HG03432 (cell line): ENCODE data around the gene SLC4A1.
"Not testable (repeated sequence)": the region's sequence is repeated elsewhere in the genome, so short reads cannot be mapped to it uniquely, and the experiment has no call there.

ENCODE experiments used
- ATAC-seq: cut with Tn5 transposase; IDR thresholded peaks from one replicate; pipeline ENCODE4 v1.9.1; 2021; ENCODE audit warnings: mild to moderate bottlenecking, moderate library complexity; ENCODE audit not compliant: unreplicated experiment

Gene SLC4A1

DNA sequence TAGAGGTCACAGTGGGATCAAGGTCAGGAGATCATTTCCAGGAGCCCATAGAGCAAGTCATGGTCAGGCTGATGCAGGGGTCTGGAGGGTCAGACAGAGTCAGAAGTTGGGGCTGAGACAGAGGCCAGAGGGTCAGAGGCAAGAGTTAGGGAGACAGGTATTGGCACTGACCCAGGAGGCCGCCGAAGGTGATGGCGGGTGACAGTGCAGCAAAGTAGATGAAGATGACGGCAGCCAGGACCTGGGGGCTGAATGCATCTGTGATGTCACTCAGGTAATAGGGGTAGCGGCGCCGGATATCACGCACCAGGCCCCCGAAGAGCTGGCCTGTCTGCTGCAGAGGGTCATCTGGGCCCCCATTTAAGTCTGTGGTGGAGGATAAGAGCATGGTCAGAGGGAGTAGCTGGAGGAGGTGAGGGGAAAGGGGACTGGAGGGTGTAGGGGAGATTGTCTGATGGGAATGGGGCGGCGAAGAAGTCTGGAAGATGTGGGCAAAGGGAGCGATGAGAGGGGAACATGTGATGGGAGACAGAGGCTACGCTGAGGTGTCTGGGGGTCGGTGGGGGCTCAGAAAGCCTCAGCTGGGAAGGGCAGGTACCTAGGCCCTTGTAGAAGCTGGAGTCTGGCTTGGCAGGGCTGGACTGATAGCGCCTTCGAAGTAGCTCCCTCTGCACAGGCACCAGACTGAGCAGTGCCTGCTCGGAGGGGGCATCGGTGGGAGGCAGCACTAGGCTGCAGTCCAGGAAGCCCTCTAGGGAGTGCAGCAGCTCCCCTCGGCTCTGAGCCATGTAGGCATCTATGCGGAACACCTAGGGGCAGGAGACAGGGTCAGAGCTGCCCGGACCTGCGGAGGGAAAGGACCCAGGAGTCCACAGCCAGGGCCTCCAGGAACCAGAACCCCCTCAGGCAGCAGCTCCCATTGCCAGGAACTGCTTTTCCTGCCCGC is 9.8 kb downstream of the SLC4A1 start:
- no peak for ATAC-seq

- no peak for ATAC-seq
Observed at GRCh38 chr17:44256671-44257070, 11.3 kb downstream of the SLC4A1 start.

- no peak for ATAC-seq
Observed at GRCh38 chr17:44255915-44256314, 12.0 kb downstream of the SLC4A1 start.

DNA sequence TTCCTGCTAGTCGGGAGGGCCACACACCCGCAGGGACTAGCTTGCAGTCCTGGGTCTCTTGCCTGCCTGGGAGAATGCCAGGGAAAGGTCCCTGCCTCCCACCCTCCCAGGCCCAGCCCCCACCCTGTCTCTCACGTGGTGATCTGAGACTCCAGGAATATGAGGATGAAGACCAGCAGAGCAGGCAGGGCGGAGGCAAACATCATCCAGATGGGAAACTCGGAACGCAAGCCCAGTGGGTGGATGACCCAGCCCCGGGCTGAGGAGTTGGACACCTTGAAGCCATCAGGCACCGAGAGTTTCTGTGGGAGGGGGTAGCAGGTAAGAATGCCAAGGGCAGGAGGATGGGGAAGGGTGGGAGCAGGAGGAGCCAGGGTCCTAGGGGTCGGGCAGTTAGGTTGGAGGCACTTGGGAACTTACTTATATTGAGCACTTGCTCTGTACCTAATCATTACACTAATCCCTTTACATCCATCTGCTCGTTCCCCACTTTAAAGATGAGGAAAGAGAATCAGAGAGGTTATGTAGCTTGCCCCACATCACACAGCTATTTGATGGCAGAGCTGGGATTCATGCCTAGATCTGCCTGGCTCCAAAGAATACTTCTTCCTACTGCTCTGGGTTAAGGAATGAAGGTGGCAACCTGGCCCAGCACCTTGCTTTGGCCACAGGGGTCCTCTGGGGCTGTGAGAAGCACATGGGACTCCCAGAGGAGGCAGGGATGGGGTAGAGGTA is 13.4 kb downstream of the SLC4A1 start:
- no peak for ATAC-seq

- no peak for ATAC-seq
Observed at GRCh38 chr17:44253006-44253405, 14.9 kb downstream of the SLC4A1 start.

DNA sequence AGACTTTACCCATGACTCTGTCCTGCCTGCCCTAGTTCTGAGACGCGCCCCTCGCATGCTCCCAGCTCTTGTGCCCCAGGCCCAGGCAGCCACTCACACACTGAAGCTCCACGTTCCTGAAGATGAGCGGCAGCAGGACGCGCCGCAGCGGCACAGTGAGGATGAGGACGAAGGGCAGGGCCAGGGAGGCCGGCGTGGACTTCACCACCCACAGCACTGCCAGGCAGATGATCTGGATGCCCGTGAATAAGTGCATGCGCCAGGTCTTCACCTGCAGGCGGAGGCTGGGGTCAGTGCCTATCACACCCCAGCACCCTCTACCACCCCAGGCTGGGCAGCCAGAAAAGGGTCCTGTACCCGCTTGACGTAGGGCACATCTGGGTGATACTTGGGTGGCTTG is 16.9 kb downstream of the SLC4A1 start:
- no peak for ATAC-seq

DNA sequence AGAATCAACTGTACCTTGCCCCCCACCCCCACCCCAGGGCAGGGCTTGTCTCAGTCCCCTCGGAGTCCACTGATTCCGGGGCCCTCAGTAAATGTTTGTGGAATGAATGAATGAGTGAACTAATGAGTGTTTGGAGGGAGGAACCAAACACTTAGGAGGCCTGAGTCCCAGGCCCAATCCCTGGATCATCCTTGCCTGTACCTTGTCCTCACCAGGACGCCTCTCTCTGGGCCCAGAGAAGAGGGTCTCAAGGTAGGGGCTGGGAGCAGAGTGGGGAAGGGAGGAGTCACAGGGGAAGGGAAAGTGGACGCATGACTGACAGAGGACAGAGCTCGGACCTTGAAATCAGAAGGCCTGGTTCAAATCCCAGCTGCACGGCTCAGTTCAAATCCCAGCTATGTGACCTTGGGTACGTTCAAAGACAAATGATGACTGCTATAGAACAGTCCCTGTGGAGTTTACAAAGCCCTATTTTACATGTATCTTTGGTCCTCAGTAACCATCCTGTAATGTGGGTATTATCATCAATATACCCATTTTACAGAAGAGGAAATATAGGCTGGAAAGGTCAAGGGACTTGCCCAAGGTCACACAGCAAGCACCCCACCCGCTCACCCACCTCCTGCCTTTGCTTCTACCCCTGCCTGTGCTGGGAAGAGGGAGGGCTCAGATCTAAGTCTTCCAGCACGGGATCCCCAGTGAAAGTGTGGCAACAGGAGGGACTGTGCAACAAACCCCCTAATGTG is 18.3 kb downstream of the SLC4A1 start:
- ATAC-seq, result no peak

- no peak for ATAC-seq
Observed at GRCh38 chr17:44247876-44248736, 19.8 kb downstream of the SLC4A1 start.

- ATAC-seq, result no peak
Observed at GRCh38 chr17:44247440-44247841, 20.5 kb downstream of the SLC4A1 start.

GRCh38 chr17:44241106-44241624 is 26.8 kb downstream of the SLC4A1 start:
- ATAC-seq, result no peak

DNA sequence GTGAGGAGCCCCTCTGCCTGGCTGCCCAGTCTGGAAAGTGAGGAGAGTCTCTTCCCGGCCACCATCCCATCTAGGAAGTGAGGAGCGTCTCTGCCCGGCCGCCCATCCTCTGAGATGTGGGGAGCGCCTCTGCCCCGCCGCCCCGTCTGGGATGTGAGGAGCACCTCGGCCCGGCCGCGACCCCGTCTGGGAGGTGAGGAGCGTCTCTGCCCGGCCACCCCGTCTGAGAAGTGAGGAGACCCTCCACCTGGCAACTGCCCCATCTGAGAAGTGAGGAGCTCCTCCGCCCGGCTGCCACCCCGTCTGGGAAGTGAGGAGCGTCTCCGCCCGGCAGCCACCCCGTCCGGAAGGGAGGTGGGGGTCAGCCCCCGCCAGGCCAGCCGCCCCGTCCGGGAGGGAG is 30.0 kb downstream of the SLC4A1 start:
- ATAC-seq, result not testable (repeated sequence)

- ATAC-seq, result no peak
Observed at GRCh38 chr17:44236444-44236991, 31.4 kb downstream of the SLC4A1 start.

DNA sequence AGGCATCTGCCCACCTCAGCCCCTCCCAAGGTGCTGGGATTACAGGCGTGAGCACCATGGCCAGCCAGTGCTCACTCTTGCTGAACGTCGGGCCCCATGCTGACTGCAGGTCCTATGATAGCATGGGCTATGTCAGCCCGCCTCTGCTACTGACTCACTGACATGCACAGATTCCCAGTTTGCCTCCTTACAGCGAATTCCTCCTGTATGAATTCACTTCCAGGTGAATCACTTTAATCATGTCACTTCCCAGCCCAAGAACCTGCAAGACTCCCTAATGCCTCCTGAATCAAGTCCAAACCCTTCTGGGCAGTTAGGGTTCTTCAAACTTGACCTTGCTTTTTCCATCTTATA is 32.4 kb downstream of the SLC4A1 start:
- no peak for ATAC-seq

DNA sequence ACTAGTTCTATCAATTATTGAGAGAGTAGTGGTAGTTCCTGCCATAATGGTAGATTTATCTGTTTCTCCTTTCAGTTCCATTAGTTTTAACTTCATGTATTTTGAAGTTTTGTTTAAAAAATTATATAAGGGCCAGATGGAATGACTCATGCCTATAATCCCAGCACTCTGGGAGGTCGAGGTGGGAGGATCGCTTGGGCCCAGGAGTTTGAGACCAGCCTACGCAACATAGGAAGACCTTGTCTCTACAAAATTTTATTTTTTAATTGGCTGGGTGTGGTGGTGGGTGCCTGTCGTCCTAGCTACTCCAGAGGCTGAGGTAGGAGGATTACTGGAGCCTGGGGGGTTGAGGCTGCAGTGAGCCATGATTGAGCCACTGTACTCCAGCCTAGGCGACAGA is 34.4 kb downstream of the SLC4A1 start:
- ATAC-seq, result no peak

DNA sequence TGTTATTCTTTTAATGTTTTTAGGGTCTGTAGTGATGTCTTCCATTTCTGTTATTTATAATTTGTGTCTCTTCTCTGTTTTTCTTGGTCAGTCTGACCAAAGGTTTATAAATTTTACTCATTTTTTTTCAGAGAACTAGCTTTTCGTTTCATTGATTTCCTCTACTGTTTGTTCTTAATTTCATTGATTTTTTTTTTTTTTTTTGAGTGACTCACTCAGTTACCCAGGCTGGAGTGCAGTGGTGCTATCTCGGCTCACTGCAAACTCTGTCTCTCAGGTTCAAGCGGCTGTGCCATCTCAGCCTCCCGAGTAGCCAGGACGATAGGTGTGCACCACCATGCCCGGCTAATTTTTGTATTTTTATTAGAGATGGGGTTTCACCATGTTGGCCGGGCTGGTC is 35.9 kb downstream of the SLC4A1 start:
- no peak for ATAC-seq

DNA sequence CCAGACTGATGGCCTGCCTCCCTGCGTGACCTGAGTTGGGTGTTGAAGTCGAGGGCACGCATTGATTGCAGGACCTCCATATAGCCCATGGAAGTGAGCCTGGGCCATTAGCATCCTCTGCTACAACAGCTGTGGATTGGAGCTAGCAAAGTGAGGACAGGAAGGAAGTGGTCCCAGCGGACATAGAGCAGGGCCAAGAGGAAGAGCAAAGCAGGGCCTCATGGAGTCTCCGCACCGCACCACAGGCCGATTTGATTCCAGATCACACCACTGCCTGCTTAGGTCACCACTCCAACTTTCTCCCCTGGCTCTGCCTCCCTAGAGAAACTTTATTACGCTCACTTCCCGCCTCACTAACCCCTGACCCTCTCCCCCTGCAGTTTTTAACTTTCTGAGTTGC is 37.8 kb downstream of the SLC4A1 start:
- ATAC-seq, result no peak

DNA sequence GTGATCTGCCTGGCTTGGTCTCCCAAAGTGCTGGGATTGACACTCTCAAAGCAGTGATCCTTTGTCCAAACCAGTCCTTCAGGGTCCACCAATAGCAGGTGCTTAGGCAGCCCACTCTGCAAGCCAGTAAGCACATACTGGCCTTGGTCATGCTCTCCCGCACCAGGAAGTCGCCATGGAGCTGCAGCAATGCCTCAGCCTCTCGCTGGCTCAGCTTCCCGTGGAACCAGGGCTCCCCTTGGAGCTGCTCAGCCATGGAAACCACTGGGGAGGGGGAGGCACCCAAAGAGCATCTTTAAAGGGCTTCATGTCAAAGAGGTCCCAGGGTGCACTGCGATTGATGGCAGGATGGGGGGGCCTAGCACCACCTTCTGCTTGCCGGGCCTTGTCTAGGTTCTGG is 38.8 kb downstream of the SLC4A1 start:
- no peak for ATAC-seq

- ATAC-seq, result no peak
Observed at GRCh38 chr17:44223541-44224071, 44.3 kb downstream of the SLC4A1 start.

DNA sequence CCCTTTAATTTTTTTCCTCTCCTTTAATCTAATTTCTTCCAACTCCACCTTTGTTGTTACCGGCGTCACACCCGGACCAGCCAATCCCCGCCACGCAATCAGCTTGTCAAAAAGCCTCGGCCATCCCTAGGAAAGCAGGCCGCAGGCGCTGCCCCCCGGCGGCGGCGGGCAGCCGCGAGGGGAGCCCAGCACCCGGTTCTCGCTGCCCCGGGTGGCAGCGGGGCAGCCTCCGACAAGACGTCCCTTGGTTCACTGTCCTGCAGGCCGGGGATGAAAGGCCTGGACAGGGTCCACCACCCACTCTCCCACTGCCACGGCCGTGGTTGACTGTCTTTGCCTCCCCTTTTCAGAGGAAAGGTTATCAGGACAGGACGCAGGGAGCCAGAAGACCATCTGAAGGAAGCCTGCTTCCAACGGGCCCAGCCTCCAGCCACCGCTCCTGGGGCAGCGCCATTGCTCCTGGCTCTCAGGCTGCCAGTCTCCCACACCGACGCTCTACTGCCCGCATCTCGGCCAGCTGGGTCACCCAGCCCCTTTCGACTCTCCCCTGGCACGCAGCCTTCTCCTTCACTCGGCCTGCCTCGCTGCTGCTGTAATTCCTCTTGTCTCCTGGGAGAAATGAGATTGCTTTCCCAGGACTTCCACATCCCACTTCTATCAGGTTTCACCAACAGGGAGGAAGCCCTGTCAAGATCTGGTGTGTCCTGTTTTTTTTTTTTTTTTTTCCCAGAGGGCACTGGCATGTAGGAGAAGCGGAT is 45.6 kb downstream of the SLC4A1 start:
- no peak for ATAC-seq
